ENCODE results near the gene MSL2.

DNA sequence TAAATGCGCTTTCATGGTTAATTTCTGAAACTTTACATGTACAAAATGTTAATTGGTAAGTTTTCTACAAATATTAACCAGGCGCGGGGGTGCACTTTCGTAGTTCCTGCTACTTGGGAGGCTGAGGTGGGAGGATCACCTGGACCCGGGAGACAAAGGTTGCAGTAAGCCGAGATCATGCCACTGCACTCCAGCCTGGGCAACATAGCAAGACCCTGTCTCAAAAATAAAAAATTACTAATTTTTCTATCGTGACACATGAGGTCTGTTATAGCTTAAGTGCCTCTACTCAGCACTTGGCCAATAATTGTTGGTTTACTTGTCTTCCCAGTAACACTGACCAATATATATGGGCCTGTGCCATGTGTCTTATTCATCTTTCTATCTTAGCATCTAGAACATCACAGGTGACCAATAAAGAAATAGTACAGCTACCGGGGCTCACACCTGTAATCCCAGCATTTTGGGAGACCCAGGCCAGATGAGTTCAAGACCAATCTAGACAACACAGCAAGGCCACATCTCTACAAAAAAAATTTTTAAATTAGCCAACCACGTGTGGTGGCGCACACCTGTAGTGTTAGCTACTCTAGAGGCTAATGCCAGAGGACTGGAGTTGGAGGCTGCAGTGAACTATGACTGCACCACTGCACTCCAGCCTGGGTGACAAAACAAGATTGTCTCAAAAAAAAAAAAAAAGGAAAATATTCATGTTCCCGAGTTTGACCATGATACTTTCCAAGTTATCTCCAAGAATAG lies 6.1 kb downstream of the MSL2 start:
- TF ChIP-seq TCF7 (CRISPR knock-in tag; IDR thresholded peaks at IDR 0.05; ENCODE audit: low read depth) (no peak), ZNF121 (CRISPR knock-in tag; IDR thresholded peaks at IDR 0.05) (peak; percentile 75; the same call in 1 of the 2 replicates), NFYB (CRISPR knock-in tag; conservative IDR thresholded peaks at IDR 0.05; ENCODE audit: low read depth) (no peak), CTCF (IDR thresholded peaks at IDR 0.05) (no peak), SMAD3 (CRISPR knock-in tag; IDR thresholded peaks at IDR 0.05; ENCODE audit: borderline replicate concordance) (no peak), ZNF317 (CRISPR knock-in tag; IDR thresholded peaks at IDR 0.05; ENCODE audit: borderline replicate concordance, low read depth) (no peak), CREB1 (CRISPR knock-in tag; IDR thresholded peaks at IDR 0.05) (no peak), NR2C2 (CRISPR knock-in tag; IDR thresholded peaks at IDR 0.05) (no peak), TEAD4 (CRISPR knock-in tag; IDR thresholded peaks at IDR 0.05) (no peak), KAT7 (CRISPR knock-in tag; IDR thresholded peaks at IDR 0.05; ENCODE audit: borderline replicate concordance) (no peak), E2F1 (CRISPR knock-in tag; IDR thresholded peaks at IDR 0.05) (no peak)
- TF ChIP-seq, protein P1, sequence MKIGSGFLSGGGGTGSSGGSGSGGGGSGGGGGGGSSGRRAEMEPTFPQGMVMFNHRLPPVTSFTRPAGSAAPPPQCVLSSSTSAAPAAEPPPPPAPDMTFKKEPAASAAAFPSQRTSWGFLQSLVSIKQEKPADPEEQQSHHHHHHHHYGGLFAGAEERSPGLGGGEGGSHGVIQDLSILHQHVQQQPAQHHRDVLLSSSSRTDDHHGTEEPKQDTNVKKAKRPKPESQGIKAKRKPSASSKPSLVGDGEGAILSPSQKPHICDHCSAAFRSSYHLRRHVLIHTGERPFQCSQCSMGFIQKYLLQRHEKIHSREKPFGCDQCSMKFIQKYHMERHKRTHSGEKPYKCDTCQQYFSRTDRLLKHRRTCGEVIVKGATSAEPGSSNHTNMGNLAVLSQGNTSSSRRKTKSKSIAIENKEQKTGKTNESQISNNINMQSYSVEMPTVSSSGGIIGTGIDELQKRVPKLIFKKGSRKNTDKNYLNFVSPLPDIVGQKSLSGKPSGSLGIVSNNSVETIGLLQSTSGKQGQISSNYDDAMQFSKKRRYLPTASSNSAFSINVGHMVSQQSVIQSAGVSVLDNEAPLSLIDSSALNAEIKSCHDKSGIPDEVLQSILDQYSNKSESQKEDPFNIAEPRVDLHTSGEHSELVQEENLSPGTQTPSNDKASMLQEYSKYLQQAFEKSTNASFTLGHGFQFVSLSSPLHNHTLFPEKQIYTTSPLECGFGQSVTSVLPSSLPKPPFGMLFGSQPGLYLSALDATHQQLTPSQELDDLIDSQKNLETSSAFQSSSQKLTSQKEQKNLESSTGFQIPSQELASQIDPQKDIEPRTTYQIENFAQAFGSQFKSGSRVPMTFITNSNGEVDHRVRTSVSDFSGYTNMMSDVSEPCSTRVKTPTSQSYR (CRISPR knock-in tag; IDR thresholded peaks at IDR 0.05), result no peak
- TF ChIP-seq, protein P2, sequence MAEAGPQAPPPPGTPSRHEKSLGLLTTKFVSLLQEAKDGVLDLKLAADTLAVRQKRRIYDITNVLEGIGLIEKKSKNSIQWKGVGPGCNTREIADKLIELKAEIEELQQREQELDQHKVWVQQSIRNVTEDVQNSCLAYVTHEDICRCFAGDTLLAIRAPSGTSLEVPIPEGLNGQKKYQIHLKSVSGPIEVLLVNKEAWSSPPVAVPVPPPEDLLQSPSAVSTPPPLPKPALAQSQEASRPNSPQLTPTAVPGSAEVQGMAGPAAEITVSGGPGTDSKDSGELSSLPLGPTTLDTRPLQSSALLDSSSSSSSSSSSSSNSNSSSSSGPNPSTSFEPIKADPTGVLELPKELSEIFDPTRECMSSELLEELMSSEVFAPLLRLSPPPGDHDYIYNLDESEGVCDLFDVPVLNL (CRISPR knock-in tag; IDR thresholded peaks at IDR 0.05; ENCODE audit: borderline replicate concordance, low read depth), result no peak

Measured in WTC11 (cell line).